Right lobe of liver (tissue), 6 donors: ENCODE data around the gene GNAT2. TPM values are rescaled to one million over a fixed set of nuclear protein-coding genes. Genes with fewer than 3 reads are reported as not detected.

Experiments
- ATAC-seq, 4 donors: fragments of 200-7000 bp; cut with Tn5 transposase; one replicate each; pipeline ENCODE4 v1.9.1; 2020; ENCODE audit warnings: mild to moderate bottlenecking in 4 of 4, moderate library complexity in 4 of 4
- DNase-seq, 3 donors: peaks; one replicate each; pipeline ENCODE4 v3.0.0-alpha.2; 2020
- H3K27ac ChIP-seq, 3 donors: fragments of 200-600 bp; one replicate each; pipeline ENCODE4 v1.8.0; 2022
- H3K27me3 ChIP-seq, 2 donors: fragments of 200-600 bp; one replicate each; pipeline ENCODE4 v1.8.0; 2022
- H3K36me3 ChIP-seq, 4 donors: fragments of 200-600 bp; sonication (generic) in 1 of 4; one replicate each; pipeline versions ENCODE4 v1.5.1 to v1.8.0; 2017 to 2022; ENCODE audit warnings: control low read depth in 1 of 4
- H3K4me1 ChIP-seq, 4 donors: fragments of 200-600 bp; sonication (generic) in 1 of 4; one replicate each; pipeline versions ENCODE4 v1.5.1 to v1.8.0; 2017 to 2022; ENCODE audit warnings: control low read depth in 1 of 4
- H3K4me3 ChIP-seq, 3 donors: fragments of 200-600 bp; one replicate each; pipeline ENCODE4 v1.8.0; 2022
- H3K9me3 ChIP-seq, 4 donors: fragments of 200-600 bp; sonication (generic) in 1 of 4; one replicate each; pipeline versions ENCODE4 v1.5.1 to v1.8.0; 2017 to 2022; ENCODE audit warnings: control low read depth in 1 of 4
- POLR2A ChIP-seq: fragments of 450-650 bp; IDR thresholded peaks from one replicate; pipeline ENCODE4 v1.6.1; 2017; ENCODE audit warnings: antibody characterized with exemption, mild to moderate bottlenecking
- WGBS: methylation state at CpG from one replicate; pipeline ENCODE4 v1.1.6; 2018; ENCODE audit warnings: low coverage, low lambda C conversion rate; ENCODE audit not compliant: insufficient coverage; ENCODE audit errors: missing lambda C conversion rate; 5-methylcytosine and 5-hydroxymethylcytosine counted together
- intact Hi-C, 2 donors: fragments of 100-400 bp; cut with DNase I; formaldehyde crosslinking; loops; one replicate each; pipeline versions ENCODE4 v1.11.2 to v1.14.1; 2022
- total RNA-seq, 6 experiments: library from RNA; depleted of rRNA in 2 of 6; stranded (reverse); fragments of >200 nt in 2 of 6; fragmentation: NEBNext Ultra II Directional in 3 of 6; extraction: Animal tissue kit (Norgen Biotek cat#: 25700) in 3 of 6; gene quantifications; one replicate each; pipeline versions ENCODE4 v1.1.0 to v1.2.4, GENCODE V29; 2016 to 2023
- TF ChIP-seq, protein P1 (sequence below), 4 donors: fragments of 200-600 bp in 3 of 4; fragments of 450-650 bp in 1 of 4; IDR thresholded peaks; one replicate each; pipeline versions ENCODE4 v1.5.1 to v1.8.0; 2016 to 2022; ENCODE audit warnings: antibody characterized with exemption in 4 of 4, mild to moderate bottlenecking in 2 of 4
- donor health status: DM: no; HTN: yes; CAD: no.
- donor health status: DM: no; HTN: no; CAD: no.
- donor health status: DM: no; HTN: no; CAD: no.
- donor health status: DM: no; HTN: yes; CAD: no.
- donor health status: DM: no; HTN: yes; CAD: no.

Gene GNAT2
- total RNA-seq, 6 experiments from 2014 or later = 0.20 to 0.21 (median 0.20) TPM; not detected in 3

DNA sequence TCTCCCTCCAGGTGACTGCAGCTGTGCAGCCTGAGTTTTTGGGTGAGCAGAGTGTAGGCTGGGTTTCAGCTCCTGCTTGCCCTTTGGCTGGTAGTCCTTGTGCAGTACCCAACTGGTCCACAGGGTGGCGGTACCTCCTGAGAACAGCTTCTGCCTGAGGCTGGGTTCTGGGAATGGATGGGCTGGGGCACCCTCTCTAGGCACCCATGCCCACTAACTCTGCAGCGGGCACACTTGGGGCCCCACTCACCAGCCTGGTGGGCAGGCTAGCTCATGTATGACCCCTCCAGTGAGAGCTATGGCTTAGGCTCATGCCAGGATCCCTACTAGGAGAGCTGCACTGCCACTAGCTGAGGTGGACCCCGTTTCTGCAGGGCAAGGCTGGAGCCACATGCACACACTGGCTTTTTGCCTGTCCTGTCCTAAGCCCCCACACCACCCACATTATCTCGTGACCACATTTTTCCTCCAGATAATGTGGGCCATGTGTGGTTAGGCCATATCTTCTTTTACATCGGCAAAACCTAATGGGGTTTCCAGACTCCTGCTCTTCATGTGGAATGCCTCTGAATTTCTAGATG, 21.0 kb upstream of the GNAT2 start:
- DNase-seq = peak; percentile 85 to 88 (median 87)
- intact Hi-C loops = loop anchor here (5.0 kb wide), 1 partner anchor 132 kb away; no protein-coding TSS in a partner anchor
- no peaks in the 10 kb centered on the region for H3K9me3 ChIP-seq
- ATAC-seq = peak; percentile 80 to 86 (median 84)
- peaks cover 0 to 17% (median 0%) of the 10 kb centered on the region in 4 donors for H3K4me1 ChIP-seq
- 54% methylated on average over 2 of the region's 5 CpGs for WGBS
- H3K27me3 ChIP-seq = no peaks in the 10 kb centered on the region
- TF ChIP-seq POLR2A = no peak
- TF ChIP-seq, protein P1, sequence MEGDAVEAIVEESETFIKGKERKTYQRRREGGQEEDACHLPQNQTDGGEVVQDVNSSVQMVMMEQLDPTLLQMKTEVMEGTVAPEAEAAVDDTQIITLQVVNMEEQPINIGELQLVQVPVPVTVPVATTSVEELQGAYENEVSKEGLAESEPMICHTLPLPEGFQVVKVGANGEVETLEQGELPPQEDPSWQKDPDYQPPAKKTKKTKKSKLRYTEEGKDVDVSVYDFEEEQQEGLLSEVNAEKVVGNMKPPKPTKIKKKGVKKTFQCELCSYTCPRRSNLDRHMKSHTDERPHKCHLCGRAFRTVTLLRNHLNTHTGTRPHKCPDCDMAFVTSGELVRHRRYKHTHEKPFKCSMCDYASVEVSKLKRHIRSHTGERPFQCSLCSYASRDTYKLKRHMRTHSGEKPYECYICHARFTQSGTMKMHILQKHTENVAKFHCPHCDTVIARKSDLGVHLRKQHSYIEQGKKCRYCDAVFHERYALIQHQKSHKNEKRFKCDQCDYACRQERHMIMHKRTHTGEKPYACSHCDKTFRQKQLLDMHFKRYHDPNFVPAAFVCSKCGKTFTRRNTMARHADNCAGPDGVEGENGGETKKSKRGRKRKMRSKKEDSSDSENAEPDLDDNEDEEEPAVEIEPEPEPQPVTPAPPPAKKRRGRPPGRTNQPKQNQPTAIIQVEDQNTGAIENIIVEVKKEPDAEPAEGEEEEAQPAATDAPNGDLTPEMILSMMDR (IDR thresholded peaks at IDR 0.05) = peak; percentile 86 to 98 (median 93)
- no peak overlapping the region for H3K4me3 ChIP-seq
- no peak overlapping the region for H3K27ac ChIP-seq
- no peaks in the 10 kb centered on the region for H3K36me3 ChIP-seq

DNA sequence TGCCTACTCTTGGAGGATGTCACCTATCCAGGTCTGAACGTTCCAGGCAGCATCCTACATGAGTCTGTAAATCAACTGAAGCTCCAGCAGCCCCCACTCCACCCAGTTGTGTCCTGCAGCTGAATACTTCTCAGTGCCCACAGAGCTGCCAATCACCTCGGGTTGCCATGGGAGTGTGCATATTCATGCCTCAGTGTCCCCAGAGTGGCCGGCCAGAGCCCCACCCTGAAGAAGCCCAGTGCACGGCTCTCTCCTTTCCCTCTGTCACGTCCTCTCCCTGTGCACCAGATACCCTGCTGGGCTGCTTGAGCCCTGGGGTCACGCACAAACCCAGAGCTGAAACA, 20.4 kb upstream of the GNAT2 start:
- H3K4me1 ChIP-seq = peaks cover 0 to 17% (median 0%) of the 10 kb centered on the region in 4 donors
- no peak for DNase-seq
- TF ChIP-seq POLR2A = no peak
- TF ChIP-seq, protein P1 (IDR thresholded peaks at IDR 0.05) = no peak
- H3K9me3 ChIP-seq = no peaks in the 10 kb centered on the region
- no peaks in the 10 kb centered on the region for H3K27me3 ChIP-seq
- no peaks in the 10 kb centered on the region for H3K36me3 ChIP-seq
- intact Hi-C loops = loop anchor here (5.0 kb wide), 2 partner anchors 132 to 153 kb away; no protein-coding TSS in a partner anchor
- no peak for ATAC-seq
- 20% methylated on average over 1 of the region's 6 CpGs for WGBS
- H3K4me3 ChIP-seq = no peak overlapping the region
- no peak overlapping the region for H3K27ac ChIP-seq

DNA sequence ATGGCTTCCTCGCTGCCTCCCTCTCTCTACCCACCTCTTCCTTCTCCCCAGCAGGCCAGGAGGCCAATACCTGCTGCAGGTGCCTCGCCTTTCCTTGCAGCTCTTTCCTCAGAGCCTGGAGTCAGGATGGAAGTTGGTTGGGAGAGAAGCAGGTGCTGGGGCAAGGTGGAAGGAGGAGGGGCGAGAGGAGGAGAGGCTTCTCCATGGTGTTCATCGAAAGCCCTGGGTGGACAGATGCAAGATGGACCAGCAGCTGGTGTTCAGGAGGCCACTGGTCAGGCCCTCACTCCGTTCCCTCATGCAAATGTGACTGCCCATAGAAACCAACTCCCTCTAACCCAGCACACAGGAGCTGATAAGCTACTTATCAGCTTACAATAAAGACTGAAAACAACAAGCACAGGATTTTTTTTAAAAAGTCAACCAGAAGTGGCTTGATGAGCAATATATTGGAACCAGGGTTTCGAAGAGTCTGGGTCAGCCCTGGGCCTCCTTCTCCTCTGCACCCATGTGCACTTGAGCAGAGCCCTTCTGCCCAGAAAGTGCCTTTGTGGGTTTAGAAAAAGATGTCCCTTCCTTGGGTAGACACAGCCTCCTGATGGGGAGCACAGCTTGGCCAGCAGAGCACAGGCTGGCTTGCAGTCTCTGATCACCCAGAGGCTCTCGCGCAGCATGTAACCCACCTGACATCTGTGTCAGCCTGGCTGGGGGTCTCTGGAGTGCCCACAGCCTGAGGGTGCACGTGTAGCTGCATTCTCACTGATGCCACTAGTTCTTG, 19.8 kb upstream of the GNAT2 start:
- DNase-seq (no peak), ATAC-seq (no peak)
- H3K4me1 ChIP-seq = peaks cover 0 to 17% (median 0%) of the 10 kb centered on the region in 4 donors
- no peaks in the 10 kb centered on the region for H3K27me3 ChIP-seq
- H3K36me3 ChIP-seq = no peaks in the 10 kb centered on the region
- H3K4me3 ChIP-seq = no peak overlapping the region
- intact Hi-C loops = loop anchor here in 1 of 2 donors (5.0 kb wide), 1 partner anchor 152 kb away; no protein-coding TSS in a partner anchor
- TF ChIP-seq POLR2A = no peak
- WGBS = 49% methylated on average over 5 of the region's 9 CpGs
- H3K27ac ChIP-seq = no peak overlapping the region
- no peaks in the 10 kb centered on the region for H3K9me3 ChIP-seq

DNA sequence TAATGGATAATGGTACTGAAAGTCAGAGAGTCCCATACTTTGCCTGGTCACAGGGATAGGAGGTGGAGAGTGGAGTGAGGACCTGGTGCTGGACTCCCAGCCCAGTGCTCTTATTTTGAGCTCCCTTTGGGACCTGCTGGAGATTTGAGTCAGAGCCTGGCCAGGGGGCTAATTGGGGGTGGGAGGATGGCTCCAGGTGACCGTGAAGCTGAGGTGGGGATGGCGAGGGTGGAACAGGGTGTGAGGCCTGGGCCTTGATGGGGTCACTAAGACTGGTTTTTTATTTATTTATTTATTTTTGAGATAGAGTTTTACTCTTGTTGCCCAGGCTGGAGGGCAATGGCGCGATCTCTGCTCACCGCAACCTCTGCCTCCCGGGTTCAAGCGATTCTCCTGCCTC, 18.0 kb upstream of the GNAT2 start:
- H3K27ac ChIP-seq = no peak overlapping the region
- WGBS = 82% methylated on average over 2 of the region's 7 CpGs
- no peak overlapping the region for H3K4me3 ChIP-seq
- peaks cover 0 to 10% (median 0%) of the 10 kb centered on the region in 4 donors for H3K4me1 ChIP-seq
- ATAC-seq (no peak), DNase-seq (no peak)
- no peaks in the 10 kb centered on the region for H3K9me3 ChIP-seq
- TF ChIP-seq, protein P1 (IDR thresholded peaks at IDR 0.05) = no peak
- no peak for TF ChIP-seq POLR2A
- H3K36me3 ChIP-seq = no peaks in the 10 kb centered on the region
- no peaks in the 10 kb centered on the region for H3K27me3 ChIP-seq
- intact Hi-C loops = loop anchor here in 1 of 2 donors (5.0 kb wide), 1 partner anchor 150 kb away; no protein-coding TSS in a partner anchor
